Activated CD8-positive, alpha-beta memory T cell treated with anti-CD3 and anti-CD28 coated beads, Interleukin-2, amount 50 U/mL, for 4 hours (primary cell): ENCODE results near the gene CNTNAP5.

ENCODE experiments used
- DNase-seq: peaks from one replicate; pipeline ENCODE4 v3.0.0-alpha.2; 2020

CNTNAP5 gene

GRCh38 chr2:124162256-124162655 is 137.2 kb downstream of the CNTNAP5 start:
- no peak for DNase-seq

DNA sequence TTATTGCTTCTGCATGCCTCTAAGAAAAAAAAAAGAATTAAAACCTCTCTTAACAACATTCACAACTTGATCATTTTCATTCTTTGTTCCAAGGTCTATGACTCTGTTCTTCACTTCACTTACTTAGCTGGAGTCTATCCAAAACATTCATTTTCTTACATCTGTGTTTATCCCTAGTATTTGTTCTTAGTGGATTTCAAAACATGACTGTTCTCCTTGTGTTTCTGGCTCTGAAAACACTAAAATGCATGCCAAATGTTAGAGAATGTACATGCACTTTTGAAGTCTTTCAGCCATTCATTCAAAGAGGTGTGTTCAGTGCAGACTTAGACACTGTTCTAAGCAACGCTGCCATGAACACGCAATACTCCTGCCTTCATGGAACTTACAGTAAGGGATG is 138.8 kb downstream of the CNTNAP5 start:
- DNase-seq, result no peak

- DNase-seq, result no peak
Observed at GRCh38 chr2:124165698-124166097, 140.6 kb downstream of the CNTNAP5 start.

DNA sequence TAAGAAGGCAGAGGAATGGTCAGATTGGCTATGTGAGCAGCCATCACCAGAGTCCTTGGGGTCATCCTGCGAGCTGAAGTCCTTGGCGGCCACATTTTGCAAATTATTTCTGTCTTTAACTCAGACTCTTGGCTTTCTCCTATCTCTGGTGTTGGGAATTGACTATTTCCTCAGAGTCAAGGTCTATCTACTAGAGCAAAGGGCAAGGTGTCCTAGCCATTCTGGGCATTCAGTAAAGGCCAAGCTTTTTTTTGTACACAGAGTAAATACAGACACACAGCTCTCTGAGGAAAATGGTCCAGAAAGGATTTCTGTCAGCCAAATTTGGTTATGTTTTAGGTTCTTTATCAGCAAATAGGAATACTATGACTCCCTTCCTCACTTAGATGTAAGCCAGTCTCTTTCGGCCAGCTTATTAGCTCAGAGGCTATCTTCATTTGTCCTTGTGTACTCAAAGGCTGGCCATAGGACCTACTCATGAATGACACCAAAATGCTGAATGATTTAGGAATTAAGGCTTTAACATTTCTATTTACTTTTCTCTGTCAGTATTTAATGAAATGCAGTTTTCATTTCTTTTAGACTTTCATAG is 146.5 kb downstream of the CNTNAP5 start:
- no peak for DNase-seq

- no peak for DNase-seq
Observed at GRCh38 chr2:124178719-124179118, 153.6 kb downstream of the CNTNAP5 start.

DNA sequence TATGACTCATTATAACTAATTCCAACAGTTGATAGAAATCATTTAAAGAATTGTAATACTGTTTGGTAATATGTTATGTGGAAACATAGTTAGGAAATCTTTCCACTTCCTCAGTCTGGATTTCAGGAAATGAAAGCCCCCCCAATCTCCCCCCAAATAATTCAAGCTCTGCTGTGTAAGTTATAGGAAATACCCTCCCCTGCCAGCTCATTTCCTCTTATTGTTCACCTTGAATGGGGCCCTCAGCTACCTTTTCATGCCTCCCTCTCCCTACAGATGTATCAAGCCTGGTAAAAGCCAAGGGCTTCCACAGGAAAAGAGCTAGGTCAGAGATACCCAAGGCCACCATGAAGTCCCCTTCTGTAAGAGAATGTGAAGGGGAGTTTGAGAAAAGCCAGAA is 155.5 kb downstream of the CNTNAP5 start:
- DNase-seq, result no peak

DNA sequence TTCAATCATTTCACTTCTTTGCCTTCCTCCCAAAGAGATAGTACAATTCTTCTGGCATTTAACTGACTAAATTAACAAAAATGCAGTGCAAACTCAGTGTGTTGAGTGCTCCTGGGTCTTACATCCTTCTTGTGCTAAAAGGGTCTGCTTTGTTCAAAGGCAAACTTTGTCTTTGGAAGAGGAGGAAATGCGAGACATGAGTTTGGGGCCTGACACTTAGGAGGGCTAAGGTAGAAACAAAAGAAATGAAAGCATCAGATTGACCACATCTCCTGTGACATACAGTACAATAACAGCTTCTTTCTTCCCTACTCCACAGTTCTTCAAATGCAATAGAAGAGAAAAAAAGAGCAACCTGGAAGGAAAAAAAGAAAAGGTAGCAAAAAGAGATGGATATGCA is 161.7 kb downstream of the CNTNAP5 start:
- DNase-seq, result no peak

DNA sequence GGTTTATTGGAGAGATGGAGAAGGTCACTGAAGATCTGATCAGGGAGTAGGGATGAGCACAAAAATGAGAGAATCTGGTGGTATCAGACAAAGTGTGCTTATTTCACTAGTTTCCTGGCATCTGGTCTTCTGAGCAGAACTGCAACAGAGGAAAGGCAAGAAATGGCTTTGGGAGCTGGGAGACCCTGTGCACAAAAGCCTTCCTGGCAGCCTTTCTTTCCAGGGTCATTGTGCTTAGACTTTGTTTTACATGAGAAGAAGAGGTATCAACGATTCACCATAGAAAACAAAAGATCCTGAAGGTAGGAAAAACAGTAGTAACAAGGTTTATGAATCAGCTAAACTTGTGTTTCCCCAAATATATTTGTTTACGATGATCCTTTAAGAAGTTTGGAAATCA is 162.9 kb downstream of the CNTNAP5 start:
- DNase-seq, result no peak

- DNase-seq, result no peak
Observed at GRCh38 chr2:124193706-124194105, 168.6 kb downstream of the CNTNAP5 start.

DNA sequence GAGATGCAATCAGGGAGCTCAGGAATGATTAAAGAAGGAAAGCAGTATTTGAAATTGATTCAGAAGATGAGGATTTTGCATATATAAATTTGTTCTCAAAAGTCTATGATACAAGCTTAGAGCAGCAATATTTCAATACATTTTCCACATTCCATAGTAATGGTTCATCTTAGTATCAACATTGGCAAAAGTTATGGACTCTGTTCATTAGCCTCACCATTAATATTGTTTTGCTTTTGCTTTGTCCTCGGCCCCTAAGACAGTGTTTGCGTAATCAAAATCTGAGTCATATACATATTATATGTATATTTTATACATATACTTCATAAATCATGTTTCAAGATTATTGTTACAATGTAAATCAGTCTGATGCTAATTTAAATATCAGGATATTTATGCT is 176.6 kb downstream of the CNTNAP5 start:
- no peak for DNase-seq

DNA sequence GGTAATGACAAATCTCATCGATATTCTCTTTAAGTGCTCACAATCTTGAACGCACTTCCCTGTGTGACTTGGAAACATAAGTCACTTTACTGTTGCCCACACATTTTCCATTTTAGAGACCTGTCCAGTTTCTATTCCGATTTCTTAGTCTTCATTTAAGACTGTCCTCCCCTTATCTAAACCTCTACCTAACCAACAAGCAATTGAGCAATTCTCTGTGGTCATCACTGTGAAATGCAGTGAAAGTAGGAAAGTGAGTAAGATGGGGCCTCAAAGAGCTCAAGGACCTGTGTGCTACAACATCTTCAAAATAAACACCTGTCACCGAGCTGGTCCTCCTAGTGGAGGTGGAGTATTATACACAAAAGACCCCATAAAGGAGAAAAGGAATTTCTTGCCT is 184.4 kb downstream of the CNTNAP5 start:
- no peak for DNase-seq

GRCh38 chr2:124211461-124211860 is 186.4 kb downstream of the CNTNAP5 start:
- DNase-seq, result no peak

DNA sequence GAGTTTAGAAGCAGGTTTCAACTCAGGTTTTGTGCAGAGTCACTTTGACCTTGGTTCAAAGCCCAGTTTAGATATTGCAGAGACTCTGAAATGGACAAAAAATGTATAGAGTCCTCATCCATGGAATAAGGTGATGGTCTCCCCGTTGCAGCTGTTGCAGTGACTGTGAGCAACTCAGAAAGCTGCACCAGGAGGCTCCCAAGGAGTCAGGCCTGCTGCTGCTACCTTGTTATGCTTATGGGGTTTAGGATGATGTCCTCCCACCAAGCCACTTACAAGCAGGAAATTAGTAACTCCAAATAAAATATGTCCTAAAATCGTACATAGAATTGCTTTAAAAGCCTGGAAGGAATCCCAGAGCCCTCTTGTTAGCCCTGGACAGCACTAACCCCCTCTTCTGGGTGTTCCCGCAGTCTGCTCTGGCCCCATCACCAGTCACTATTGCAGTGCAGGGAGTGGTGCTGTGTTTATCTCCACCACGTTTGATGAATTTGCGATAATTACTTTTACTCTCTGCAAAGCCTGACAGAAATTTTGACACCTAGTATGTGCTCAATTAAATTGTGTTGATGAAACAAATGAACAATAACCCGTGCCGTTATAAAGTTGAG is 189.0 kb downstream of the CNTNAP5 start:
- no peak for DNase-seq

GRCh38 chr2:124246170-124246569 is 221.1 kb downstream of the CNTNAP5 start:
- no peak for DNase-seq

- DNase-seq, result no peak
Observed at GRCh38 chr2:124248386-124248785, 223.3 kb downstream of the CNTNAP5 start.

- DNase-seq, result no peak
Observed at GRCh38 chr2:124250433-124250832, 225.3 kb downstream of the CNTNAP5 start.

DNA sequence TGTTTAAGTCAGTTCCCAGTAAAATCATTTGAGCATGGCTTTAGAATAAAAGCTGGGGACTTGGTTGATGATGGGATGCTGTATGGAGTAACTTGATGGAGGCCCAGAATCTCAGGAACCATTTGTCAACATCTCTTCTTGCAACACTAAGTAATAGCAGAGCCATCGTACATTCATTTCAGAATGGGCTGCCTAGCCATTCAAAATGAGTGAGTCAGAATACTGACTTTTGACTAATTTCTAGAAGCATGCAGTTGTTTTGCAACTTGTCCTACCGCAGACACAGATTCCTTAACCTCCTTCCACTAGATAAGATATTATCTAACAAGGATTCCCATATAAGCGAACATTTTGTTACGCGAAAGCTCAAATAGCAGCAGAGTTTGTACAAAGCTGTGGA is 229.5 kb downstream of the CNTNAP5 start:
- DNase-seq, result no peak

DNA sequence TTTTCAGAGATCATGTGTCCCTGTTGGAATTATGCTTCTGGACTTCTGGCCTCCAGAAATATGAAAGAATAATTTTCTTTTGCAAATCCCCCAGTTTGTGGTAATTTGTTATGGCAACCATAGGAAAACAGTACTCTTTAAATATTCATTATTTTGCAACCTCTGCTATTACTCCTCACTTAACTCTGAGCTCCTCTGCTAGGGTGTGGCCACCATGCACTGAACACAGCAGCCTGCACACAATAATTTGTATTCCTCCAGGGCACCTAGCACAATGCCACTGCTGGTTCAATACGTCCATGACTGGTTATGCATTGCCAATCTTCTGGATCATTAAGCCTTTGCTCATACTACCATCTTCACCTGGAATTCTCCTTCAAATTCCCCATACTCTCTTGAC is 232.0 kb downstream of the CNTNAP5 start:
- DNase-seq, result no peak

GRCh38 chr2:124258140-124258880 is 233.2 kb downstream of the CNTNAP5 start:
- no peak for DNase-seq

DNA sequence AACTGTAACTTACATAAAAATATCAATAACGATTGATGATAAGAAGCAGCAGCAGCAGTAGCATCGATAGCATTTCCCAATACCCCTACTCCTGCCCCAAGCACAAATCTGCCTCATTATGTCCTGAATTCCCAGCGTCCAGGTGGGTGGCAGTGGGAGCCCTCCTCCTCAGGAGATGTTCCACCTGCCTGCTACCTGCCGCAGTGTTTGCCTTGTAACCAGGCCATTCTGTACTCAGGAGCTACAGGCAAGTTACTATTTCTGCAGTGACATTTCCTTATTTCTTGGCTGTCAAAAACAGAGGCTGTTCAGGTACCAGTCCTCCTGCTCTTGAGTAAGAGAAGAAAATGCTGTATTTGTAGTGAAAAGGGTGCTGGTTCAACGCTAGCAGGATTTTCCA is 236.4 kb downstream of the CNTNAP5 start:
- DNase-seq, result no peak

DNA sequence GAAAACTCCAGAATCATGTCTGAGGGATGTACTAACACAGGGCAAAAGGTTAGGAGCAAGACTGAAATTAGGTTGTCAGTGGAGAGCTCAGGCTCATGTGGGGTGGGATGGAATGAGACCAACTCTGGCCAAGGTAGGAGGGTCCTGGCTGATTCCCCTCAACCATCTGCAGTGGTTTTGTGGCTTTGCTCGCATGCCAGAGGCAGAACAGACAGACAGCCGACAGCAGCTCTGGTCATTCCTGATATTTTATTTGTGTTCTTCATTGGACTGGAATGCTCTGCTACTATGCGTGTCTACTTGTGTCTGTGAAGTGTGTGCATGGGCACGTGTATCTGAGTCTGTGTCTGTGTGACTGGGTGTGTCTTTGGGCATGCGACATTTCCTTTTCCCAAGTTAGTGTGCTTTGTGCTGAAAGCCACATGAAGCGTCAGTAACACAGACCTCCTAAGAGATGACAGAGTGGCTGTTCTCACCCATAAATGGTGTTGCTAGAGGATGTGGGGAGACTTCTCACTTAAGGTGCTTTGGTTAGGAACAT is 239.5 kb downstream of the CNTNAP5 start:
- DNase-seq, result no peak

GRCh38 chr2:124267794-124268193 is 242.7 kb downstream of the CNTNAP5 start:
- no peak for DNase-seq

- no peak for DNase-seq
Observed at GRCh38 chr2:124269348-124269747, 244.3 kb downstream of the CNTNAP5 start.

DNA sequence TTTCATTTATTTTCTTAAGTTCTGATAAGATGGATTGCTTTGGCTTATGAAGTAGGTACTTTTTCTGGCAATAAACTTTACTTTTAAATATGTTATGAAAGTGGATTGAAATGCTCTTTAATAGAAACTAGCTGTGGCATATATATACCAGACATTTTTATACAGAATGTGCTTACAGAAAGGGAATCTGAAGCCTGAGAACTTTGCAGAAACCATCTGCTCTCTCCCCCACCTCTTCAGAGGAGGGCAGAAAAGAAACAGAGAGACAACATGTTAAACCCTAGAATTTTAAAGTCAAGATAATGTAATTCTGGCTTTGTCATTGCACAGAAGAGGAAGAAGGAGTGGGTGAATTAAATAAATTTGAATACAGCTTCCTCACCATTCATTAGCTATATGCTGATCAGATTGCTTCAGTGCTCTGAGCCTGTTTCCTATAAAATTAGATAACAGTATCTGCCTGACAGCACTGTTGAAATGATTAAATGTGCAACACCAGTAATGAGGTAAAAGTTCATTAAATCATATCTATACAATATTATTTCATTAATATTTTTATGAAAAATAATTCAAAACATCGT is 247.3 kb downstream of the CNTNAP5 start:
- no peak for DNase-seq
